Lower leg skin (tissue), 3 donors: ENCODE data around the gene PLCB1.

Experiments used
- CTCF ChIP-seq, 3 donors: fragments of 450-650 bp; IDR thresholded peaks; one replicate each; pipeline ENCODE4 v1.5.1; 2016; ENCODE audit warnings: antibody characterized with exemption in 3 of 3, mild to moderate bottlenecking in 3 of 3, moderate library complexity in 2 of 3
- POLR2A ChIP-seq, 2 donors: fragments of 450-650 bp; IDR thresholded peaks; one replicate each; pipeline ENCODE4 v1.6.1; 2016 to 2017; ENCODE audit warnings: antibody characterized with exemption in 2 of 2, mild to moderate bottlenecking in 1 of 2, moderate library complexity in 1 of 2

- TF ChIP-seq CTCF (IDR thresholded peaks at IDR 0.05) (no peak), POLR2A (IDR thresholded peaks at IDR 0.05) (no peak)
Observed at GRCh38 chr20:8433291-8433690, 301.2 kb downstream of the PLCB1 start.
